Adrenal gland (tissue), 5 donors: ENCODE data around the gene ANAPC2.

Experiments
- POLR2A ChIP-seq, 2 donors: fragments of 450-650 bp; IDR thresholded peaks; one replicate each; pipeline ENCODE4 v1.6.1; 2017; ENCODE audit warnings: antibody characterized with exemption in 2 of 2, mild to moderate bottlenecking in 2 of 2, moderate library complexity in 1 of 2
- TF ChIP-seq, protein P1 (sequence below), 6 experiments: fragments of 450-650 bp in 4 of 6; fragments of 200-600 bp in 2 of 6; sonication (generic) in 1 of 6; IDR thresholded peaks; 1 replicate in 5 of 6; 2 replicates in 1 of 6; pipeline versions ENCODE4 v1.5.1 to v1.8.0; 2016 to 2021; ENCODE audit warnings: antibody characterized with exemption in 6 of 6, mild to moderate bottlenecking in 2 of 6, moderate library complexity in 1 of 6
- donor health status: DM: no; HTN: no; CAD: no.

DNA sequence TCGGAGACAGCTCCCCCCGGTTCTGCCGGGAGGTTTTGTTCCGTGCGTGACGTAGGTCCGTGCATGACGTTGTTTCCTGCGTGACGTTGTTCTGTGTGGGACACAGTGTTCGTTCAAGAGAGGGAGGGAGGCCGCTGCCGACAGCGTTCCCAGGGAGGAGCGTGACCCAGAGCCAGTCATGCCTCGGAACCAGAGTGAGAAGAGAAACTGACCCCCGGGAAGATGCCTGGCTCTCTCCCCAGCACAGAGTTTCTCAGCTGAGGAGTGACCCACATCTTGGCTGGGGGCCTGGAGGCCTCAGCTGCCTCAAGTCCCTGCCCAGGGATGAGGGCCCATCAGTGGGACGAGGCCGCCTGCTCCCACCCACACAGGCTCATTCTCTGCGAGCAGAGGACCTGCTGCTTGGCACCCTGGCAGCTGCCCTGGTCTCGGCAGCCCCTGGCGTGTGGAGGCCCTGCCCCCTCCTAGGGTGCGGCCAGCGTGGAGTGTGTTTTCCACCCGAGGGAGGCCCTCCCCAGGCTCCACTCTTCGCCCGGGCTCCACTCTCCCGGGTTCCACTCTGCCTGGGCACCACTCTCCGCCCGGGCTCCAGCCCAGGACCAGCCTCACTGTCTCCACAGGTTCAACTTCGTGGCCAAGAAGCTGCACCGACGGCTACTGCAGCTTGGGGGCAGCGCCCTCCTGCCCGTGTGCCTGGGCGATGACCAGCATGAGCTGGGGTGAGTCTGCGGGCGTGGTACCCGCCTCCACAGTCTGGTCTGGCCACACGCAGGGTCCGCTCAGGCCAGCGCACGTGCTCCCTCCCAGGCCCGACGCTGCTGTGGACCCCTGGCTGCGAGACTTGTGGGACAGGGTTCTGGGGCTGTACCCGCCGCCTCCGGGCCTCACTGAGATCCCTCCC, 25.1 kb upstream of the ANAPC2 start:
- TF ChIP-seq, protein P1, sequence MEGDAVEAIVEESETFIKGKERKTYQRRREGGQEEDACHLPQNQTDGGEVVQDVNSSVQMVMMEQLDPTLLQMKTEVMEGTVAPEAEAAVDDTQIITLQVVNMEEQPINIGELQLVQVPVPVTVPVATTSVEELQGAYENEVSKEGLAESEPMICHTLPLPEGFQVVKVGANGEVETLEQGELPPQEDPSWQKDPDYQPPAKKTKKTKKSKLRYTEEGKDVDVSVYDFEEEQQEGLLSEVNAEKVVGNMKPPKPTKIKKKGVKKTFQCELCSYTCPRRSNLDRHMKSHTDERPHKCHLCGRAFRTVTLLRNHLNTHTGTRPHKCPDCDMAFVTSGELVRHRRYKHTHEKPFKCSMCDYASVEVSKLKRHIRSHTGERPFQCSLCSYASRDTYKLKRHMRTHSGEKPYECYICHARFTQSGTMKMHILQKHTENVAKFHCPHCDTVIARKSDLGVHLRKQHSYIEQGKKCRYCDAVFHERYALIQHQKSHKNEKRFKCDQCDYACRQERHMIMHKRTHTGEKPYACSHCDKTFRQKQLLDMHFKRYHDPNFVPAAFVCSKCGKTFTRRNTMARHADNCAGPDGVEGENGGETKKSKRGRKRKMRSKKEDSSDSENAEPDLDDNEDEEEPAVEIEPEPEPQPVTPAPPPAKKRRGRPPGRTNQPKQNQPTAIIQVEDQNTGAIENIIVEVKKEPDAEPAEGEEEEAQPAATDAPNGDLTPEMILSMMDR (IDR thresholded peaks at IDR 0.05) = no peak
- TF ChIP-seq POLR2A (IDR thresholded peaks at IDR 0.05) = no peak
